Neuron (in vitro differentiated cells): ENCODE measurements around the gene MYO3B.

ENCODE experiments used
- H2AFZ ChIP-seq: one replicate; pipeline ENCODE4 v1.6.1; 2013; ENCODE audit warnings: low read depth, mild to moderate bottlenecking, inconsistent platforms, low read length, moderate library complexity
- H3K27me3 ChIP-seq: one replicate; pipeline ENCODE4 v1.6.1; 2013; ENCODE audit warnings: low read length; ENCODE audit not compliant: insufficient read depth
- H3K36me3 ChIP-seq: one replicate; pipeline ENCODE4 v1.6.1; 2013; ENCODE audit warnings: low read length; ENCODE audit not compliant: insufficient read depth
- H3K4me1 ChIP-seq: one replicate; pipeline ENCODE4 v1.6.1; 2013; ENCODE audit warnings: low read length; ENCODE audit not compliant: insufficient read depth
- H3K4me3 ChIP-seq: 2 replicates; pipeline ENCODE4 v1.5.1; 2013; ENCODE audit warnings: mild to moderate bottlenecking, low read length, moderate library complexity
- H3K9me3 ChIP-seq: one replicate; pipeline ENCODE4 v1.6.1; 2013; ENCODE audit warnings: low read length

Gene MYO3B

GRCh38 chr2:170314744-170315447, 136.9 kb downstream of the MYO3B start:
- H3K36me3 ChIP-seq = no peaks in the 10 kb centered on the region
- H3K27me3 ChIP-seq = no peaks in the 10 kb centered on the region
- H2AFZ ChIP-seq = no peak overlapping the region
- H3K9me3 ChIP-seq = peaks cover 3% of the 10 kb centered on the region
- no peak overlapping the region for H3K4me3 ChIP-seq
- H3K4me1 ChIP-seq = peaks cover 33% of the 10 kb centered on the region

- H3K4me1 ChIP-seq = peaks cover 14% of the 10 kb centered on the region
Measured at GRCh38 chr2:170320948-170321347, 143.0 kb downstream of the MYO3B start.

DNA sequence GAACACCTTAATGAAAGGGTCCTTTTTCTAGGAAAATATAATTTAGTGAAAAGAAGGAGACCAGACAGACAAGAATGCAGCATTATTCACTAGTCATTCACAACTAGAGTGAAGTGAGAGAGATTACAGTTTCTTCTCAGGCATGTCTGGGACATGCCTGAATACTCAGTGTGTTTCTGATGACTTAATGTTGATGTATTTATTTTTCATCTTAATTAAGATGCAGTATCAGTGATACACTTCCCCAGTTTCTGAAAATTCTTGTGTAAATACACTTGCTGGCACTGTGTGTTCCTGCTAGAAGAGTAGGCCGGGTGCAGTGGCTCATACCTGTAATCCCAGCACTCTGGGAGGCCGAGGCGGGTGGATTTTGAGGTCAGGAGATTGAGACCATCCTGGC, 143.6 kb downstream of the MYO3B start:
- H2AFZ ChIP-seq = no peak overlapping the region
- peaks cover 14% of the 10 kb centered on the region for H3K4me1 ChIP-seq
- no peaks in the 10 kb centered on the region for H3K27me3 ChIP-seq
- H3K36me3 ChIP-seq = no peaks in the 10 kb centered on the region
- peaks cover 6% of the 10 kb centered on the region for H3K9me3 ChIP-seq
- H3K4me3 ChIP-seq = no peak overlapping the region

More at GRCh38 chr2:170320948-170321347, 143.0 kb downstream of the MYO3B start:
- Histone ChIP-seq H2AFZ (no peak overlapping the region), H3K27me3 (no peaks in the 10 kb centered on the region), H3K9me3 (peaks cover 6% of the 10 kb centered on the region), H3K36me3 (no peaks in the 10 kb centered on the region), H3K4me3 (no peak overlapping the region)

DNA sequence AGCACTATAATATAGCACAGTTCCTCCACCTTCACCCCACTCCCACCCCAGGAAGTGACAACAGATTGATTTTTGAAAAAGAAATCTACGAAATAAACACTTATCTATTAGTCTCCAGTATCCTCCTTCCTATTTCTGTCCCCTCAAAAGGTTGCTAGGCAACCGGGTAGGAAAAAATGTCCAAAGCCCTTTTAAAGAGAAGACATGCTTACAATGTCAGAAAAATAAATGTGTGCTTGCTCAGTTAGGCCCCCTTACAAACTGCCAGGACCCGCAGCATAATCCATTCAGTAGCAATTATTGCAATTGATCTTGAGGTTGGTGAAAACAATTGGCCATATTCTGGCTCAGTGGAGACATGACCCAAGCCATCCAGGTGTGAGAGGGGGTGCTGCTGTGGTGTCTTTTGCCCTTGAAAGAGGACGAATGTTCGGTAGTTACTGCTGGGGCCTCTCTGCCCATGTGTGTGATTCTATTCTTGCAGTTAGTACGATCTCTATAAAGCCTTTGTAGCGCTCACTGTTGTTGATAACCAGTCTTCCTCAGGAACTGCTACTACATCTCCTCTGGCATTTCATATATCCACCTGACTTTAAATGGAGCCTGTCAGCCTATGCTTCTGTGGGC, 144.3 kb downstream of the MYO3B start:
- no peak overlapping the region for H2AFZ ChIP-seq
- peaks cover 6% of the 10 kb centered on the region for H3K9me3 ChIP-seq
- no peaks in the 10 kb centered on the region for H3K27me3 ChIP-seq
- H3K4me1 ChIP-seq = peaks cover 14% of the 10 kb centered on the region
- no peak overlapping the region for H3K4me3 ChIP-seq
- no peaks in the 10 kb centered on the region for H3K36me3 ChIP-seq

DNA sequence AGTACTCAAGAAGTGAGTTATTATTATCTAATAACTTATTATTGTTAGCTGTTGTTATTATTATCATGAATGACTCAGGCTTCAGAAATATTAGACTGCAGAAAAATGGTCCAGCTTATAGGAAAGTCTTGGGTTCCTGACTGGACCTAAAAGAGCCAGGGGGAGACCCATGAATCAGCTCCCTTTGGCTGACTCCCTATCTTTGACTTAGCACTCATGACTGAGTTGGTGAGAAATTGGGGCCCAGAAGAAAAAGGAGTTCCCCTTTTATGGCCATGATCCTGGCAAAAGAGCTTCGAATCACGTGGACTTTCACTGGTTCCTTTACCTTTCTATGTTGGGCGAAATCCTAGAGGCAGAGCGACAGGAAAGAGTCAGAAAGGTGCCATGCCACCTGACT, 145.8 kb downstream of the MYO3B start:
- no peaks in the 10 kb centered on the region for H3K27me3 ChIP-seq
- H2AFZ ChIP-seq = no peak overlapping the region
- H3K4me3 ChIP-seq = no peak overlapping the region
- H3K36me3 ChIP-seq = no peaks in the 10 kb centered on the region
- peaks cover 14% of the 10 kb centered on the region for H3K4me1 ChIP-seq
- peaks cover 4% of the 10 kb centered on the region for H3K9me3 ChIP-seq

DNA sequence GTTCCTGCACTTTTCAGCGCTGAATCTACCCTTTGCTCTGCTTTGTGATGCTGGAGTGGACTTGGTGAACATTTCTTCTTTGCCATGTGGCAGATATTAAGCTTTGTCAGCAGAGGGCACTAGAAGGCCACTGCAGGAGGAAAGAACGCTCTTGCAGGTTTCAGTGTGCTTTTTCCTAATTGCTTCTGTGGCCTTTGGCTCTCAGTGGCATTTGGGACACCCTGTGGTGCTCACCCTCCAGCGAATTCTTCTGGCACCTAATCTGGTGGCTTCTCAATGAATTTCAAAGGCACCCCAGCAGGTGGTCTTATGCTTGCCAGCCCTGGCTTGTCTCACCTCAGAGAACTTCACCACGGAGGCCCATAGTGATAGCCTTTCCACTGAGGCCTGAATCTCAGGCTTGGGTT, 146.7 kb downstream of the MYO3B start:
- H2AFZ ChIP-seq = no peak overlapping the region
- H3K4me3 ChIP-seq = no peak overlapping the region
- peaks cover 14% of the 10 kb centered on the region for H3K4me1 ChIP-seq
- no peaks in the 10 kb centered on the region for H3K36me3 ChIP-seq
- peaks cover 3% of the 10 kb centered on the region for H3K9me3 ChIP-seq
- no peaks in the 10 kb centered on the region for H3K27me3 ChIP-seq

GRCh38 chr2:170330881-170331280, 152.9 kb downstream of the MYO3B start:
- no peak overlapping the region for H3K4me3 ChIP-seq
- peaks cover 2% of the 10 kb centered on the region for H3K9me3 ChIP-seq

GRCh38 chr2:170332676-170333402, 154.9 kb downstream of the MYO3B start:
- no peaks in the 10 kb centered on the region for H3K27me3 ChIP-seq
- no peaks in the 10 kb centered on the region for H3K36me3 ChIP-seq
- H3K4me3 ChIP-seq = no peak overlapping the region
- no peaks in the 10 kb centered on the region for H3K4me1 ChIP-seq
- no peak overlapping the region for H2AFZ ChIP-seq
- peaks cover 4% of the 10 kb centered on the region for H3K9me3 ChIP-seq

More at GRCh38 chr2:170330881-170331280, 152.9 kb downstream of the MYO3B start:
- H3K4me1 ChIP-seq = no peaks in the 10 kb centered on the region
- H3K27me3 ChIP-seq = no peaks in the 10 kb centered on the region
- no peak overlapping the region for H2AFZ ChIP-seq
- no peaks in the 10 kb centered on the region for H3K36me3 ChIP-seq

GRCh38 chr2:170335351-170335750, 157.4 kb downstream of the MYO3B start:
- no peaks in the 10 kb centered on the region for H3K4me1 ChIP-seq
- H3K27me3 ChIP-seq = no peaks in the 10 kb centered on the region
- peaks cover 4% of the 10 kb centered on the region for H3K9me3 ChIP-seq
- H3K36me3 ChIP-seq = no peaks in the 10 kb centered on the region
- no peak overlapping the region for H2AFZ ChIP-seq
- no peak overlapping the region for H3K4me3 ChIP-seq

DNA sequence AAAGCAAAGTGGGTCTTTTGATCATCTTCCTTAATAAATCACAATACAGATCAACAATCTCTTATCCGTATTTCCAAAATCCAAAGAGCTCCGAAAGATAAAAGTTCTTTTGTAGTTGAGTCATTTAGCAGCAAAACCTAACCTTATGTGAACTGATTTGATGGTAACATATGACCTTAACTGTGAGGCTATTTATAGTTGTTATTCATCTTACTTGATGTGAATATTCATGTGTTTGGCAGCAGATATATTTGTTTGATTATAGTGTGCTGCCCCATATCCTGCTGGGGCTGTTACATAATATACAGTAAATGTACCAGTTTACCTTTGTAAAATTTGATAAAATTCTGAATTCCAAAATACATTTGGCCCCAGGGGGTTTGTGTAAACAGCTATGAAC, 158.5 kb downstream of the MYO3B start:
- Histone ChIP-seq H3K9me3 (peaks cover 2% of the 10 kb centered on the region), H3K36me3 (no peaks in the 10 kb centered on the region), H2AFZ (no peak overlapping the region), H3K27me3 (no peaks in the 10 kb centered on the region), H3K4me1 (no peaks in the 10 kb centered on the region), H3K4me3 (no peak overlapping the region)

GRCh38 chr2:170336916-170337315, 159.0 kb downstream of the MYO3B start:
- Histone ChIP-seq H3K9me3 (peaks cover 2% of the 10 kb centered on the region), H3K4me3 (no peak overlapping the region), H3K27me3 (no peaks in the 10 kb centered on the region), H2AFZ (no peak overlapping the region), H3K36me3 (no peaks in the 10 kb centered on the region), H3K4me1 (no peaks in the 10 kb centered on the region)

GRCh38 chr2:170339322-170339721, 161.4 kb downstream of the MYO3B start:
- H3K36me3 ChIP-seq = no peaks in the 10 kb centered on the region
- no peak overlapping the region for H3K4me3 ChIP-seq
- H3K9me3 ChIP-seq = peaks cover 2% of the 10 kb centered on the region
- H3K27me3 ChIP-seq = no peaks in the 10 kb centered on the region
- no peaks in the 10 kb centered on the region for H3K4me1 ChIP-seq
- H2AFZ ChIP-seq = no peak overlapping the region
